Activated T-cell treated with anti-CD3 and anti-CD28 coated beads for 48 hours (primary cell): ENCODE results near the gene CZIB.
"Not testable (repeated sequence)": the region's sequence is repeated elsewhere in the genome, so short reads cannot be mapped to it uniquely, and the experiment has no call there.

ENCODE experiments used
- DNase-seq: peaks from one replicate; pipeline ENCODE4 v3.0.0-alpha.2; 2020; ENCODE audit warnings: low read depth

The CZIB gene

DNA sequence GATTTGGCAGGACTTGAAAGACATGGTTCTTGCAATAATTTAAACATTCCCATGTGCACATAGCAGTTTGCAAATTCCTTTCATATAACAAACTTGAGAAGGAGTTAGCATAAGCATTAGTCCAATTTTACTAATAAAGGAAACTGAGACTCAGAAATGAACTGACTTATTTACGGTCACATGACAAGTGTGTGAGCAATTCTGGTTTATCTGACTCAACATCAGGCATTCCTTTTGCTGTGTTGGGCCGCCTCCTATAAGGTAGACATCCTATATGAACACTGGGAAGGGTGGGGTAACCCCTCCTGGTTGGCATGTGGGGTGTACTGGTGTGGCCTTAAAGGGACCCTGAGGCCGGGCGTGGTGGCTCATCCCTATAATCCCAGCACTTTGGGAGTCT lies 32.3 kb downstream of the CZIB start:
- DNase-seq: no peak

DNA sequence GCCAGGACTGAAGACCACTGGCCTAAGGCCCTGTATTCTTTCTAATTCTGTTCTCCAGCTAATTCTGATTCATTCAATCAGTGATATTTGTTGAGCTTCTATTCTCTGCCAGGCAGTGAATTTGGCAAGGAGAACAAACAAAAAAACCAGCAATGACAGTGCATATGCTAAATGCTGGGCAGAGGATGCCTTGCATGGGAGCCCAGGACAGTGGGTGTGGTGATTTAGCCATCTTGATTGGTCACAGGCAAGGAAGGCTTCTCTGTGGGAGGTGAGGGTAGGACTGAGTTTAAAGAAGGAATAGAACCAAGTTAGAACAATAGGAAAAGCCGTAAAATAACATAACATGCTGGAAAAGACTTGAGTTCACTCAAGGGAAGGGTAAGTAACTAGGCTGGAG lies 33.0 kb downstream of the CZIB start:
- no peak for DNase-seq

DNA sequence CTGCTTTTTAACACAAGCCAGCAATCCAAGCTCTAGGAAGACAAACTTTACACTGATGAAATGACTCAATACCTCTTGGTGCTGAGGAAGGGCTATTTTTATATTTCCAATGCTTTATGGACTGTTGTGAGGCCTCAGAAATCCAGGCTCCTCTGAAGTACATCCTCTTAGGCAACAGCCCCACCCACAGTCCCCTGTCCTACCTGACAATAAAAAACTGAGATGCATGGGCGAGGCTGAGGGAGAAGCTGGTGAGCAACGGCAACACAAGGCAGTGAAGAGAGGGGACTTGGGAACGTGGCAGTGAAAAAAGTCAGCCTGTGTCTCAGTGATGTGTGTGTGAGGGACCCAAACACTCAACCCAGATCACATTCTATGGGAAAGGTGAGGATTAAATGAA lies 33.9 kb downstream of the CZIB start:
- no peak for DNase-seq

DNA sequence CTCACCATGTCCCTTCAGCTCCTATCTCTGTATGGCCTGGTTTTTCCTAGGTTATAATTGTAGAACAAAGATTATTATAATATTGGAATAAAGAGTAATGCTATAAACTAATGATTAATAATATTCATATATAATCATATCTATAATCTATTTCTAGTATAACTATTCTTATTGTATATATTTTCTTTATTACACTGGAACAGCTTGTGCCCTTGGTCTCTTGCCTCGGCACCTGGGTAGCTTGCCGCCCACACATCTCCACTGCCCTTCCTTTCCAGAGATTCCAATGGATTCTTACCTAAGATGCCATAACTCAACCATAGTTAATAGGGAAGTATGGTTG lies 34.5 kb downstream of the CZIB start:
- DNase-seq: not testable (repeated sequence)

DNA sequence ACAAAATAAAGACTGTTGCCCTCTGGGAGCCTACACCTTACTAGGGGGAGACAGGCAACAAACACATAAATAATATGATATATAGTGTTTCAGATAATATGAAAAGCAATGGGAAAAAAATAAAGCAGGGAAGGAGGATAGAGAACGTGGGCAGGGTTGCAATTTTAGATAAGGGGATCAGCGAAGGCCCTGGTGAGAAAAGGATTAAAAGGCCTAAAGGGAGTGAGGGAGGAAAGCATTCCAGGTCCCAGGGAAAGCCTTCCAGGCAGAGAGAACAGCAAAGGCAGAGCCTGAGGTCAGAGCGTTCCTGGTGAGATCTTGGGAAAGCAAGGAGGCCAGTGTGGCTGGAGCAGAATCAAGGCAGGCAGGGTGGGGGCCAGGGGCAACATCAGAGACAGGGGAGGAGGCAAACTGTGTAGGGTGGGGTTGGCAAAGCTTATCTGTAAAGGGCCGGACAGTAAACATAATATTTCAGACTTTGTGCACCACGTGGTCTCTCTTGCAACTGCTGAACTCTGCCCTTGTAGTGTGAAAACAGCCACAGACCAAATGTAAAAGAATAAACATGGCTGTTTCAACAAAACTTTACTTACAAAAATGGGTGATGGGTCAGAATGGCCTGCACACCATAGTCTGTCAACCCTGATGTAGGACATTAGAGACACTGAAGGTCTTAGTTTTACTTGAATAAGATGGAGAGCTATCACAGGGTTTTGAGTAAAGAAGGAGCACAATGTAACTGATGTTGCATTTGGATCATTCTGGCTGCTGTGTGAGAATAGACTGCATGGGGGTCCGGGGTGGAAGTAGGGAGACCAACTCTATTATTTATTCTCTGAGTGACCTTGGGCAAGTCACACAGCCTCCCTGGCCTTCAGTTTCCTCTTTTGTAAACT lies 37.1 kb downstream of the CZIB start:
- no peak for DNase-seq

DNA sequence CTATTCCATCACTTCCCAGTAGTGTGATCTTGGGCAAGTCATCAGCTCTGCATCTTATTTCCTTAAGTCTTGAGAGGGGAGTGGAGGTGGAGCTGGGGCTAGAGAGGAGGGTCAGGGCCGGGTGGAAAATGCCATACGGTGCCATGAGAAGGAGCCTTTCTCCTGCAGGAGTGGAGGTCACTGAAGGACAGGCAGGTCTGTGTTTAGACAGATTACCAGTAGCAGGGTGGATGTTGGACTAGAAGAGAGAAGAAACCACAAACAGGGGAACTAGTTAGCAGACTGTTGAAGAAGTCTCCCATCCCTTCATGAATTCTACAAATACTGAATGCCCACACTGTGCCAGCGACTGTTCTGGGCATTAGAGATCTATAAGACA lies 37.7 kb downstream of the CZIB start:
- no peak for DNase-seq

DNA sequence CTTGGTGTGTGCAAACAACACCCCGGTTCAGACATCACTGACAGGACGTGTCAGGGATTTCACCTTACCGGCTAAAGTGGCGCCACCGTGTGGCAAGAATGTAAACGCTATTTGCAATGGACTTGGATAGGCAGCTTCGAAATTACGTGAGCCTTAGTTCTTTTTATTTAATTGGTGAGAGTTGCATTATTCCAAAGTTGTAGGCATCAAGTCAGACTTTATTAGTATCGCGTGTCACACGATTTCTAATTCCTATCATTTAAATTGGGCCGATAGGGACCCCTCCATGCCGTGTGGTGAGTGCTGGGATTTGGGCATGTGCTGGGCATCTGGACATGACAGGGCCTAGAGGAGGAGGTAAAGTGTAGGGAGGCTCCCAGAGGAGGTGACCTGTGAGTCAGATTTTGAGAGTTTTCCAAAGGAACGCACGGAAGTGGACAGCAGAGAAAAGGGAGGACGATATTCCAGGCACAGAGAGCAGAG lies 38.3 kb downstream of the CZIB start:
- DNase-seq: peak; percentile 75

DNA sequence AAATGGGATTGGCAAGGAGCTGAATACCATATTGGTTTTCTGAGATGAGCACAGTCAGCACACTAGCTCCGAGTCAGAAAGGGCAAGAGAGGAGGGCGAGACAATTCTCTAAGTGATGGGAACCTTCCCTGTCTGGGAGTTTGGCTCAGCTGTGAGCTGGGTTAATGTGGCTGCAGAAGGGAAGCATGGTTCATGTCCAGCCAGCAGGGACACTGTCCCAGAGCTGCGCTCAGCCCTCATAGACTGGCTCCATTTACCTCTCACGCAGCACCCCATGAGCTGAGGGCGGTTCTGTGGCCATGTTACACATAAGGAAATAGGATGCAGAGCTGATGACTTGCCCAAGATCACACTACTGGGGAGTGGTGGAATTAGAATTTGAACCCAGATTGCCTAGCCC lies 39.5 kb downstream of the CZIB start:
- no peak for DNase-seq

DNA sequence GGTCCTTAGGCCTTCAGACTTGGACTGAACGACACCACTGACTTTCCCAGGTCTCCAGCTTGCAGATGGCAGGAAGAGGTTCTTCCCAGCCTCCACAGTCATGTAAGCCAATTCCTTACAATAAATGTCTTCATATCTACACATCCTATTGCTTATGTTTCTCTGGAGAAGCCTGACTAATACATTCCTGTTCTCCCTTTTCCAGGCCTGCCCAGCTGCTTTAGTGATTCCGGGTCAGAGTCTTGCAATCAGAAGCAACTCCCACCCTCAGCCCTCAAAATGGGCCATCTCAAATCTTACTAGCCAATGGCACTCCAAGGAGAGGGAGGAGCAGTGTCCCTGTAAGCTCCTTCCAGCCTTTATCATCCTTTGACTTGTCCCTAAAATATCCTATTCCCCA lies 40.2 kb downstream of the CZIB start:
- no peak for DNase-seq

DNA sequence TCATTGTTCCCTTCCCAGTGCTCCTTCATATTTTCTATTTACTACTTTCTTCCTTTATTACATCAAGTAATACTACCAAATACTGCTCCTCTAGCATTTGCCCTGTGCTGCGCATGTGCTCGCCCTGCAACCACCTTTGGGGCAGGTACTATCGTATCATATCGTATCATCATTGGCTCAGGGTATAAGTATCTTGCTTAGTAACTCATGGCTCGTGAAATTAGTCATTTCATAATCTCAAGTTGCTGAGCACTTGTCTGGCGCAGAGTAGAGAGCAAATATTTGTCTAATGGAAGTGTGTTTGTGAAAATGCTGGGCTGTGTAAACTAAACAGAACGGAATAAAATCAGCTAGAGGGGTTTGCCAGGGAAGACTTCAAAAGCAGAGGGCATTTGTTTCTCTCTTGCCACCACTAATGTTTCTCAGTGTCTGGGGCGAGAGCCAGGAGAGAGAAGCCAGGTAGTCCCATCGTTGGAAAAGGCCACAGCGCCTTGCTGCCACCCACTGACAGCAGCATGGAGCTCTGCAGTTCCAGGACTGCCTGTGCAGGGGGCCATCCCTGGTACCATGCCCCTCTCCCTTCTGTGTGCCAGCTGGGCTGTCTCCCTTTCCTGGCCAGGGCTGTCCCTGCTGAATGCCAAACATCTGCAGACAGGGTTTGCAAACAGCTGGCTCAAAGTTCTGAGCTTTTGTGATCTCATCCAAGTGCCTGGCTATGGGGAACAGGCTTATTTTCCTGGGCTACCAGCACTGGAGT lies 43.8 kb downstream of the CZIB start:
- no peak for DNase-seq

DNA sequence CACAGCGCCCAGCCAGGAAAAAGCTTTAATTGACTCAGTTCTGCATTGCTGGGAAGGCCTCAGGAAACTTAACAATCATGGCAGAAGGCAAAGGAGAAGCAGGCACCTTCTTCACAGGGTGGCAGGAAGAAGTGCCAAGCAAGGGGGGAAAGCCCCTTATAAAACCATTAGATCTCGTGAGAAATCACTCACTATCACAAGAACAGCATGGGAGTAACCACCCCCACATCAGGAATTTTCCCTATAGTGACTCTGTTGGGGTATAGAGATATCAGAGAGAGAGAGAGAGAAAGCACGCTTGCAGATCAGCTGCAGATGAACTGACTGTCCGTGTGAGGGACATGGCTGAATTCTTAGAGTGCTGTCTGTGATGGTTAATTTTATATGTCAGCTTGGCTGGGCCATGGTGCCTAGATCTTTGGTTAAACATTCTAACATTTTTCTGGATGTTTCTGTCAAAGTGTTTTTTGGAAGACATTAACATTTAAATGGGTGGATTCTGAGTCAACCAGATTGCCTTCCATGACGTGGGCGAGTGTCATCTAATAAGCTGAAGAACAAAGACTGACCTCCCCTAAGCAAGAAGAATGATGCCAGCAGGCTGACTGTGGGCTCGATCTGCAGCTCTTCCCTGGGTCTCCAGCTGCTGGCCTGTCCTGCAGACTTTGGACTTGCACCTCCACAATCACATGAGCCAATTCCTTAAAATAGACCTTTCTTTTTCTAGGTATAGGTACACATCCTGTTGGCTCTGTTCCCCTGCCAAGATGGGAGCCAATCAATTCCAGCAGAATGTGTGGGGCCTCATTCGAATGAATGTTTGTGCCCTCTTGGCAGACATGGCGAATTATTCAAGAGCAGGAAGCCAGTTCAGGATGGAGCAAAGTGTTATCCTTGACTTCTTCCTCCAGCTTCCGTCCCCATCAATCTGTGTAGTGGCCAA lies 45.2 kb downstream of the CZIB start:
- DNase-seq: no peak

DNA sequence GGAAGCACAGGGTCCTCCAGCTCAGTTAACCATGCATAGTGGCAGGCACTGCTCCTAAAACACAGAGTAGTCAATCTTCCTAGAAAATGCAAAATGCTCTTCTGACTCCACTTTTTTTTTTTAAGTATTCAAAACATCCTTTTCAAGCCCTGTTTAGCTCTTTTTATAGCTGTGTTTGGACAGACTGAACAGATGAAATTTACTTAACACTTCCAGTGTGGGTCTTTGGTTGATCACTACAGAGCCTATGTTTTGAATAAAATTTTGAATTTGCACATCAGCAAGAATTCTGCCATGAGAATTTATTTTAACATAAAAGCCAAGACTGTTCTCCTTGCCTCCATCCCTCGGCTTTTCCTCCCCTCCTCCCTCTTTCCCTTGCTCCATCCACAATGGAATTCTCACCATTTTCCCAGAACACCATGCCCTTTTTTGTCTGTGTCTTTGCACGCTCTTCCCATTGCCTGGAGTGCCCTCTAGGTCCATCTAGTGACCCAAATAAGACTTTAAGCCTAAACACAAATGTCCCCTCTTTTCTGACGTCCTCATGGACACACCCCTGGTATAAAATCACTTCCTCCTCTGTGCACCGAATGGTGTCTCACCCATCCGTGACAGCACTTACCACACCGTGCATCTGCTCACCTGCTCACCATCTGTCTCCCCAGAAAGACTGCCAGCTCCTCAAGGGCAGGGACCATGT lies 47.9 kb downstream of the CZIB start:
- DNase-seq: no peak

DNA sequence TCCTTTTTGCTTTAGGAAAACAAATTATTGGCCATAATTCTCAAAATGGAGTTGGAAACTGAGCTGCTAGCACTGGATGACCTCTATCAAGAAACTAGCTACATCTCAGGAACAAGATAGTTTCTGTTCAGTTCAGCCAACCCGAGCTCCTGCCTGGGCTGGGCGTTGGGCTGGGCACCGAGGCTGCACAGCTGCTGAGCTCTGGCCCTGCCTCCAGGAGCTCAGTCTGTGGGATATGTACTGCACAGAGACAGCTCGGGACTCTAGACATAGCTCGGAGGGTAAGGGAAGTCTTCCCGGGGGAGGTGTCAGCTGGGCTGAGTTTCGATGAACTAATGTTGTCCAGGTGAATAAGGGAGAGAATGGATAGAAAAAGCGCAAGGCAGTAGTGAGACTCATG lies 53.5 kb downstream of the CZIB start:
- DNase-seq: no peak

DNA sequence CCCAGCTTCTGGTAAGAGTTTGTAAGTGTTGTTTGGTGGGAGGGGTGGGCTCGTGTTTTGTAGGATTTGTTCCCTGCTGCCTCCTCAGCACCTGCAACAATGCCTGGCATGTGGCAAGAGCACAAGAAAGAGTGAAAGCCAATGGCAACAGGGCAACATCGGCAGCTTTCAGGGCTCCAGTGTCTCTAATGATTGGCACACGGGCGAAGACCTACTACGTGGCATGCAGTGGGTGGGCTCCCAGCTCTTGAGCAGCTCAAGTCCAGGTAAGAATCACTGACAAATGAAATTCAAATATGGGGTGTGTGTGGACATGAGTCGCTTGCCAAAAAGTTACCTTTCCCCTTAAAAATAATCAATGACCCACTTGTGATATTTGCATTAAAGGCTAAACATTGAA lies 54.1 kb downstream of the CZIB start:
- no peak for DNase-seq

DNA sequence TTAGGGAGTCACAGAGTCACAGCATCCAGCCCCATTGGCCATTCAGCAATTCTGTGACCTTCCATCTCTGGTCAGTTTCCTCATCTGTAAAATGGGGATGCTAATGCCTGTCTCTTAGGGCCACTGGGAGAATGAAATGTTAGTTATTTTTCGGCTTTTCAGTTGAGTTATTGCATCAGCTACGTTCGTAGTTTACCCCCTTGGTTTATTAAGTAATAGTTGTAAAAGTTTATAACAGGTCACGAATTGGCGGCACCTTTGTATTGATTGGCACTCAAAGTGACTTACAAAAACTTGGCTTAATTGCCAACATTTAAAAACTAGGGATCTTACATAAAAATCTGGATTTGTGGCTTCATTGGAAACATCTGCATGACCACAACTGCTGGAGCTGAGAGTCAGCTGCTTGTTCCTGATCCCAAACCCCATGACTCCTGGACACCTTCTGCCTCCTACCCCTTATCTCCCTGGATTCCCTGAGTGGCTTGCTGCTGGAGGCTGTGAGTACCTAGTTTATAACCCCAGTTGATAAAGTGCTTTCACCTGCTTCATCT lies 54.9 kb downstream of the CZIB start:
- no peak for DNase-seq
